LNCAP (cell line): ENCODE measurements around the gene SMIM7.

Experiments used
- CTCF ChIP-seq: fragments of 450-650 bp; IDR thresholded peaks from 2 replicates; pipeline ENCODE4 v1.5.1; 2017; ENCODE audit warnings: mild to moderate bottlenecking

Gene SMIM7

GRCh38 chr19:16624236-16624635 lies 35.7 kb downstream of the SMIM7 start:
- TF ChIP-seq CTCF = no peak

- no peak for TF ChIP-seq CTCF
These were observed 36.4 kb downstream of the SMIM7 start for GRCh38 chr19:16623576-16623975.

- TF ChIP-seq CTCF = no peak
These were observed 36.9 kb downstream of the SMIM7 start for GRCh38 chr19:16623066-16623465.

GRCh38 chr19:16621165-16621800 lies 38.7 kb downstream of the SMIM7 start:
- TF ChIP-seq CTCF = no peak

GRCh38 chr19:16620584-16620983 lies 39.4 kb downstream of the SMIM7 start:
- TF ChIP-seq CTCF = no peak

- TF ChIP-seq CTCF = no peak
These were observed 39.9 kb downstream of the SMIM7 start for GRCh38 chr19:16620018-16620417.

GRCh38 chr19:16619457-16619856 lies 40.5 kb downstream of the SMIM7 start:
- TF ChIP-seq CTCF = no peak

- TF ChIP-seq CTCF = no peak
These were observed 41.7 kb downstream of the SMIM7 start for GRCh38 chr19:16618248-16618647.
